ENCODE results near the gene ANTXR2.

- TF ChIP-seq, protein P1, sequence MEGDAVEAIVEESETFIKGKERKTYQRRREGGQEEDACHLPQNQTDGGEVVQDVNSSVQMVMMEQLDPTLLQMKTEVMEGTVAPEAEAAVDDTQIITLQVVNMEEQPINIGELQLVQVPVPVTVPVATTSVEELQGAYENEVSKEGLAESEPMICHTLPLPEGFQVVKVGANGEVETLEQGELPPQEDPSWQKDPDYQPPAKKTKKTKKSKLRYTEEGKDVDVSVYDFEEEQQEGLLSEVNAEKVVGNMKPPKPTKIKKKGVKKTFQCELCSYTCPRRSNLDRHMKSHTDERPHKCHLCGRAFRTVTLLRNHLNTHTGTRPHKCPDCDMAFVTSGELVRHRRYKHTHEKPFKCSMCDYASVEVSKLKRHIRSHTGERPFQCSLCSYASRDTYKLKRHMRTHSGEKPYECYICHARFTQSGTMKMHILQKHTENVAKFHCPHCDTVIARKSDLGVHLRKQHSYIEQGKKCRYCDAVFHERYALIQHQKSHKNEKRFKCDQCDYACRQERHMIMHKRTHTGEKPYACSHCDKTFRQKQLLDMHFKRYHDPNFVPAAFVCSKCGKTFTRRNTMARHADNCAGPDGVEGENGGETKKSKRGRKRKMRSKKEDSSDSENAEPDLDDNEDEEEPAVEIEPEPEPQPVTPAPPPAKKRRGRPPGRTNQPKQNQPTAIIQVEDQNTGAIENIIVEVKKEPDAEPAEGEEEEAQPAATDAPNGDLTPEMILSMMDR (IDR thresholded peaks at IDR 0.05; ENCODE audit: extremely low read depth in 1 of 2, insufficient read depth in 1 of 2, low read depth in 1 of 2, low read length in 2 of 2): no peak
- no peak for TF ChIP-seq POLR2A (IDR thresholded peaks at IDR 0.05; ENCODE audit: low read depth, low read length)
- no peak for TF ChIP-seq EZH2 (IDR thresholded peaks at IDR 0.05; ENCODE audit: borderline replicate concordance, low read depth, low read length, severe bottlenecking)
- TF ChIP-seq, protein P2, sequence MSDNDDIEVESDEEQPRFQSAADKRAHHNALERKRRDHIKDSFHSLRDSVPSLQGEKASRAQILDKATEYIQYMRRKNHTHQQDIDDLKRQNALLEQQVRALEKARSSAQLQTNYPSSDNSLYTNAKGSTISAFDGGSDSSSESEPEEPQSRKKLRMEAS (IDR thresholded peaks at IDR 0.05; ENCODE audit: insufficient read depth, insufficient read length): no peak
- TF ChIP-seq POLR2AphosphoS5 (IDR thresholded peaks at IDR 0.05; ENCODE audit: insufficient read depth, low read depth, low read length): no peak
- TF ChIP-seq MYC (IDR thresholded peaks at IDR 0.05; ENCODE audit: low read depth, low read length): no peak
Measured at GRCh38 chr4:80060804-80061203, 12.2 kb downstream of the ANTXR2 start.

All from endothelial cell of umbilical vein (primary cell).